ENCODE data around the gene PPARG. TPM values are rescaled to one million over a fixed set of nuclear protein-coding genes. Genes with fewer than 3 reads are reported as not detected.

Gene PPARG
- total and polyA plus RNA-seq, 2 donors (not counting 3 experiments of a cell fraction or from before 2014, with no cell fraction given), result 0.15 to 1.3 TPM

- TF ChIP-seq GATA2 (IDR thresholded peaks at IDR 0.05; ENCODE audit: insufficient read depth, insufficient read length, low read depth, low read length) (no peak), MAX (IDR thresholded peaks at IDR 0.05; ENCODE audit: insufficient read depth, insufficient read length) (no peak), CTCF (IDR thresholded peaks at IDR 0.05; ENCODE audit: extremely low read depth in 1 of 2, insufficient read depth in 1 of 2, low read depth in 1 of 2, low read length in 2 of 2) (no peak), POLR2AphosphoS5 (IDR thresholded peaks at IDR 0.05; ENCODE audit: insufficient read depth, low read depth, low read length) (no peak), POLR2A (IDR thresholded peaks at IDR 0.05; ENCODE audit: low read depth, low read length) (no peak), EZH2 (IDR thresholded peaks at IDR 0.05; ENCODE audit: borderline replicate concordance, low read depth, low read length, severe bottlenecking) (no peak), MYC (IDR thresholded peaks at IDR 0.05; ENCODE audit: low read depth, low read length) (no peak), JUN (IDR thresholded peaks at IDR 0.05; ENCODE audit: borderline replicate concordance, insufficient read depth, insufficient read length, low read depth) (no peak), FOS (IDR thresholded peaks at IDR 0.05; ENCODE audit: borderline replicate concordance, insufficient read depth, low read length) (no peak)
- Histone ChIP-seq H3K79me2 (ENCODE audit: control insufficient read depth, insufficient read depth, low read length) (no peaks in the 10 kb centered on the region), H3K4me1 (ENCODE audit: control insufficient read depth, extremely low read depth, insufficient read depth, low read length) (no peaks in the 10 kb centered on the region), H4K20me1 (replicated peaks; ENCODE audit: control insufficient read depth, extremely low read depth, insufficient read depth, low read length) (no peaks in the 10 kb centered on the region), H3K27me3 (ENCODE audit: control insufficient read depth in 2 of 2, insufficient read depth in 2 of 2, low read length in 2 of 2) (peaks cover 6 to 10% of the 10 kb centered on the region in 2 experiments), H3K9me1 (replicated peaks; ENCODE audit: control insufficient read depth, extremely low read depth, insufficient read depth, low read length) (no peaks in the 10 kb centered on the region), H3K9me3 (replicated peaks; ENCODE audit: control insufficient read depth, insufficient read depth, low read length) (no peaks in the 10 kb centered on the region), H3K36me3 (ENCODE audit: control insufficient read depth in 2 of 2, extremely low read depth in 1 of 2, insufficient read depth in 2 of 2, low read length in 2 of 2) (no peaks in the 10 kb centered on the region), H3K9ac (replicated peaks; ENCODE audit: extremely low read depth, insufficient read depth, low read length) (no peak overlapping the region), H3K4me2 (ENCODE audit: insufficient read depth, low read length) (no peak overlapping the region), H3K27ac (ENCODE audit: insufficient read depth, low read depth, low read length) (no peak overlapping the region), H2AFZ (ENCODE audit: low read depth, low read length) (no peak overlapping the region), H3K4me3 (replicated peaks in 1 of 3; ENCODE audit: insufficient read depth in 1 of 3, low read depth in 1 of 3, low read length in 3 of 3) (no peak overlapping the region)
- no TSS peak for BruUV-seq (replicated peaks)
- FAIRE-seq, result no peak
- dilution Hi-C loops (cut with MboI; ENCODE audit: extremely low pct_ligation_motif_present, low sequenced_read_pairs) (no loop called here), intact Hi-C loops (cut with micrococcal nuclease) (no loop called here)
- POLR2A ChIA-PET, result no interaction called here
- no peak for DNase-seq (ENCODE audit: low read depth, low spot score)
- CTCF ChIA-PET, result interaction anchor here (1.1 kb wide), 1 partner anchor 13 kb away, joined by 3 read pairs; no protein-coding TSS in a partner anchor
Measured at GRCh38 chr3:12436514-12437220, 147.8 kb downstream of the PPARG start.

Measured in endothelial cell of umbilical vein (primary cell).